GM20000 (cell line): Measurements from ENCODE around the gene NUMB.

Experiments used
- DNase-seq: peaks from one replicate; pipeline ENCODE4 v3.0.0; 2012; ENCODE audit warnings: low spot score
- CTCF ChIP-seq: IDR thresholded peaks from 2 replicates; pipeline ENCODE4 v1.5.1; 2012; ENCODE audit warnings: mild to moderate bottlenecking, control low read depth; ENCODE audit errors: extremely low read depth, missing control alignments

Gene NUMB

GRCh38 chr14:73248108-73248868 is 210.1 kb downstream of the NUMB start:
- no peak for DNase-seq
- TF ChIP-seq CTCF: no peak

GRCh38 chr14:73246387-73247150 is 211.8 kb downstream of the NUMB start:
- no peak for DNase-seq
- TF ChIP-seq CTCF: no peak

- peak; percentile 82 for DNase-seq
- TF ChIP-seq CTCF: no peak
Measured at GRCh38 chr14:73245480-73246325, 212.6 kb downstream of the NUMB start.

GRCh38 chr14:73244541-73245290 is 213.6 kb downstream of the NUMB start:
- TF ChIP-seq CTCF: no peak
- no peak for DNase-seq

- no peak for DNase-seq
- no peak for TF ChIP-seq CTCF
Measured at GRCh38 chr14:73243748-73244147, 214.6 kb downstream of the NUMB start.

- no peak for TF ChIP-seq CTCF
- DNase-seq: no peak
Measured at GRCh38 chr14:73243341-73243740, 215.0 kb downstream of the NUMB start.
